ENCODE data around the gene SLC30A10. TPM values are rescaled to one million over a fixed set of nuclear protein-coding genes. Genes with fewer than 3 reads are reported as not detected.

The SLC30A10 gene
- total and polyA plus RNA-seq, 2 donors (not counting 1 experiment from before 2014, with no cell fraction given): 0.06 TPM; not detected in 1

GRCh38 chr1:219909476-219909875, 18.9 kb downstream of the SLC30A10 start:
- Mint-ChIP-seq H3K4me1 (peaks cover 3% of the 10 kb centered on the region), H3K27me3 (peaks cover 5% of the 10 kb centered on the region), H3K9me3 (ENCODE audit: insufficient read depth) (no peaks in the 10 kb centered on the region), H3K27ac (no peak overlapping the region), H3K4me3 (no peak overlapping the region)
- H3K9me3 ChIP-seq (ENCODE audit: control extremely low read depth in 1 of 3, control insufficient read depth in 2 of 3, insufficient read depth in 1 of 3, low read length in 2 of 3): no peaks in the 10 kb centered on the region
- H3K4me1 ChIP-seq (ENCODE audit: control insufficient read depth in 2 of 2, insufficient read depth in 2 of 2, low read length in 2 of 2): no peaks in the 10 kb centered on the region
- DNase-seq (no peak), ATAC-seq (ENCODE audit: low read depth) (no peak)
- intact Hi-C loops (cut with micrococcal nuclease): no loop called here
- H3K9ac ChIP-seq (ENCODE audit: low read length): no peak overlapping the region
- no CpG with 5 or more reads among the region's 4 CpGs for WGBS (ENCODE audit: insufficient coverage)
- TF ChIP-seq CTCF (IDR thresholded peaks at IDR 0.05) (no peak), EZH2 (IDR thresholded peaks at IDR 0.05; ENCODE audit: borderline replicate concordance, insufficient read depth, low read depth, low read length, poor library complexity, severe bottlenecking) (no peak)
- H3K4me2 ChIP-seq (replicated peaks; ENCODE audit: low read depth, low read length, poor library complexity, severe bottlenecking): no peak overlapping the region
- no peaks in the 10 kb centered on the region for H3K79me2 ChIP-seq (ENCODE audit: control insufficient read depth, insufficient read depth, low read length)
- H2AFZ ChIP-seq (ENCODE audit: insufficient read depth, low read depth, low read length, poor library complexity, severe bottlenecking): no peak overlapping the region
- CTCF ChIA-PET: no interaction called here
- H3K27me3 ChIP-seq (replicated peaks in 1 of 4; ENCODE audit: control extremely low read depth in 1 of 4, control insufficient read depth in 3 of 4, insufficient read depth in 4 of 4, low read length in 3 of 4): peaks cover 0 to 3% (median 1%) of the 10 kb centered on the region in 4 experiments
- no peak overlapping the region for H3K27ac ChIP-seq (ENCODE audit: low read length in 2 of 2)
- H4K20me1 ChIP-seq (ENCODE audit: control insufficient read depth, insufficient read depth, low read length, poor library complexity, severe bottlenecking): no peaks in the 10 kb centered on the region
- POLR2A ChIA-PET: no interaction called here
- no peak overlapping the region for H3K4me3 ChIP-seq (ENCODE audit: control extremely low read depth in 1 of 5, extremely low read depth in 1 of 5, insufficient read depth in 1 of 5, low read depth in 2 of 5, low read length in 4 of 5)
- no peaks in the 10 kb centered on the region for H3K36me3 ChIP-seq (replicated peaks in 1 of 2; ENCODE audit: control extremely low read depth in 1 of 2, control insufficient read depth in 1 of 2, extremely low read depth in 1 of 2, insufficient read depth in 2 of 2, low read length in 1 of 2)

- TF ChIP-seq EZH2 (IDR thresholded peaks at IDR 0.05; ENCODE audit: borderline replicate concordance, insufficient read depth, low read depth, low read length, poor library complexity, severe bottlenecking): no peak
- no peak for TF ChIP-seq CTCF (IDR thresholded peaks at IDR 0.05)
- DNase-seq: no peak
- POLR2A ChIA-PET: no interaction called here
- Mint-ChIP-seq H3K9me3 (ENCODE audit: insufficient read depth) (no peaks in the 10 kb centered on the region), H3K4me3 (no peak overlapping the region), H3K27me3 (peaks cover 8% of the 10 kb centered on the region), H3K27ac (no peak overlapping the region), H3K4me1 (peaks cover 3% of the 10 kb centered on the region)
- Histone ChIP-seq H3K4me2 (replicated peaks; ENCODE audit: low read depth, low read length, poor library complexity, severe bottlenecking) (no peak overlapping the region), H3K4me3 (ENCODE audit: control extremely low read depth in 1 of 5, extremely low read depth in 1 of 5, insufficient read depth in 1 of 5, low read depth in 2 of 5, low read length in 4 of 5) (no peak overlapping the region), H4K20me1 (ENCODE audit: control insufficient read depth, insufficient read depth, low read length, poor library complexity, severe bottlenecking) (no peaks in the 10 kb centered on the region), H3K36me3 (replicated peaks in 1 of 2; ENCODE audit: control extremely low read depth in 1 of 2, control insufficient read depth in 1 of 2, extremely low read depth in 1 of 2, insufficient read depth in 2 of 2, low read length in 1 of 2) (no peaks in the 10 kb centered on the region), H3K9me3 (ENCODE audit: control extremely low read depth in 1 of 3, control insufficient read depth in 2 of 3, insufficient read depth in 1 of 3, low read length in 2 of 3) (no peaks in the 10 kb centered on the region), H3K27me3 (replicated peaks in 1 of 4; ENCODE audit: control extremely low read depth in 1 of 4, control insufficient read depth in 3 of 4, insufficient read depth in 4 of 4, low read length in 3 of 4) (peaks cover 0 to 3% (median 1%) of the 10 kb centered on the region in 4 experiments), H2AFZ (ENCODE audit: insufficient read depth, low read depth, low read length, poor library complexity, severe bottlenecking) (no peak overlapping the region), H3K27ac (ENCODE audit: low read length in 2 of 2) (no peak overlapping the region), H3K79me2 (ENCODE audit: control insufficient read depth, insufficient read depth, low read length) (no peaks in the 10 kb centered on the region), H3K4me1 (ENCODE audit: control insufficient read depth in 2 of 2, insufficient read depth in 2 of 2, low read length in 2 of 2) (no peaks in the 10 kb centered on the region), H3K9ac (ENCODE audit: low read length) (no peak overlapping the region)
- CTCF ChIA-PET: no interaction called here
- intact Hi-C loops (cut with micrococcal nuclease): no loop called here
- no peak for ATAC-seq (ENCODE audit: low read depth)
- WGBS (ENCODE audit: insufficient coverage): 100% methylated on average over 2 of the region's 3 CpGs
Measured at GRCh38 chr1:219908170-219908569, 20.2 kb downstream of the SLC30A10 start.
